GM19193 (cell line): ENCODE data around the gene ID3.

Experiments used
- POLR2A ChIP-seq: IDR thresholded peaks from 4 replicates; pipeline ENCODE4 v1.6.1; 2011; ENCODE audit not compliant: insufficient read depth, insufficient read length; ENCODE audit errors: extremely low read depth

The ID3 gene

GRCh38 chr1:23553231-23554126 is 5.8 kb downstream of the ID3 start:
- no peak for TF ChIP-seq POLR2A

GRCh38 chr1:23551849-23552248 is 7.5 kb downstream of the ID3 start:
- no peak for TF ChIP-seq POLR2A

- no peak for TF ChIP-seq POLR2A
These were observed 10.6 kb downstream of the ID3 start for GRCh38 chr1:23548704-23549143.

- TF ChIP-seq POLR2A: no peak
These were observed 12.3 kb downstream of the ID3 start for GRCh38 chr1:23546897-23547584.

- no peak for TF ChIP-seq POLR2A
These were observed 13.4 kb downstream of the ID3 start for GRCh38 chr1:23545851-23546250.

- no peak for TF ChIP-seq POLR2A
These were observed 14.6 kb downstream of the ID3 start for GRCh38 chr1:23544444-23545389.

- TF ChIP-seq POLR2A: no peak
These were observed 15.4 kb downstream of the ID3 start for GRCh38 chr1:23543707-23544443.

- TF ChIP-seq POLR2A: no peak
These were observed 19.5 kb downstream of the ID3 start for GRCh38 chr1:23539698-23540266.

- TF ChIP-seq POLR2A: no peak
These were observed 21.9 kb downstream of the ID3 start for GRCh38 chr1:23537296-23537973.

- TF ChIP-seq POLR2A: no peak
These were observed 25.9 kb downstream of the ID3 start for GRCh38 chr1:23533246-23534023.

- no peak for TF ChIP-seq POLR2A
These were observed 27.7 kb downstream of the ID3 start for GRCh38 chr1:23531562-23532094.
